Lung (tissue), 10 donors: ENCODE data around the gene SFTPA2. TPM values are rescaled to one million over a fixed set of nuclear protein-coding genes. Genes with fewer than 3 reads are reported as not detected.
"Not testable (repeated sequence)": the region's sequence is repeated elsewhere in the genome, so short reads cannot be mapped to it uniquely, and the experiment has no call there.

Source experiments
- ATAC-seq: fragments of 200-7000 bp; cut with Tn5 transposase; one replicate; pipeline ENCODE4 v1.9.1; 2020; ENCODE audit warnings: moderate number of reproducible peaks; ENCODE audit not compliant: insufficient read depth, low FRiP score
- DNase-seq, 3 donors: peaks; one replicate each; pipeline ENCODE4 v3.0.0-alpha.2; 2013 to 2017
- H3K27ac ChIP-seq, 2 donors: one replicate each; pipeline ENCODE4 v1.5.1; 2013; ENCODE audit warnings: mild to moderate bottlenecking in 2 of 2, moderate library complexity in 2 of 2, control low read depth in 1 of 2, inconsistent platforms in 1 of 2, low read depth in 1 of 2, low read length in 1 of 2
- H3K27me3 ChIP-seq, 3 donors: one replicate each; pipeline ENCODE4 v1.5.1; 2013; ENCODE audit warnings: low read length in 2 of 3; ENCODE audit not compliant: control insufficient read depth in 3 of 3, insufficient read depth in 3 of 3
- H3K36me3 ChIP-seq, 4 donors: one replicate each; pipeline ENCODE4 v1.5.1; 2013; ENCODE audit warnings: low read length in 4 of 4, mild to moderate bottlenecking in 1 of 4, moderate library complexity in 1 of 4; ENCODE audit not compliant: control insufficient read depth in 4 of 4, insufficient read depth in 4 of 4
- H3K4me1 ChIP-seq, 5 donors: one replicate each; pipeline ENCODE4 v1.5.1; 2013; ENCODE audit warnings: low read length in 5 of 5, mild to moderate bottlenecking in 2 of 5, moderate library complexity in 1 of 5; ENCODE audit not compliant: control insufficient read depth in 5 of 5, insufficient read depth in 5 of 5
- H3K4me3 ChIP-seq: one replicate; pipeline ENCODE4 v1.5.1; 2013; ENCODE audit warnings: mild to moderate bottlenecking, control low read depth, moderate library complexity
- H3K9ac ChIP-seq, 2 donors: one replicate each; pipeline ENCODE4 v1.5.1; 2013; ENCODE audit warnings: low read length in 2 of 2, control low read depth in 1 of 2; ENCODE audit not compliant: insufficient read depth in 1 of 2
- H3K9me3 ChIP-seq, 4 donors: one replicate each; pipeline ENCODE4 v1.5.1; 2013; ENCODE audit warnings: low read length in 3 of 4, mild to moderate bottlenecking in 1 of 4, moderate library complexity in 1 of 4; ENCODE audit not compliant: control insufficient read depth in 4 of 4, insufficient read depth in 3 of 4
- WGBS, 2 donors: extraction: QIAGEN DNeasy Blood & Tissue Kit; methylation state at CpG; one replicate each; pipeline ENCODE4 v1.1.7; 2013; 5-methylcytosine and 5-hydroxymethylcytosine counted together
- polyA plus RNA-seq, 2 donors: library from polyadenylated mRNA; stranded (reverse); fragments of 200-250 nt; gene quantifications; one replicate each; pipeline ENCODE4 v1.2.1, GENCODE V29; 2013
- total RNA-seq, 2 donors: library from RNA; depleted of rRNA in 1 of 2; stranded (reverse); fragments of >200 nt in 1 of 2; gene quantifications; one replicate each; pipeline ENCODE4 v1.2.1, GENCODE V29; 2014 to 2021
- donor health status: Bipolar disorder and iron deficiency.
- donor health status: healthy.
- donor health status: DM: yes; HTN: yes; CAD: no.

The SFTPA2 gene
- total and polyA plus RNA-seq, 4 donors = 921 to 22,611 (median 6,062) TPM

DNA sequence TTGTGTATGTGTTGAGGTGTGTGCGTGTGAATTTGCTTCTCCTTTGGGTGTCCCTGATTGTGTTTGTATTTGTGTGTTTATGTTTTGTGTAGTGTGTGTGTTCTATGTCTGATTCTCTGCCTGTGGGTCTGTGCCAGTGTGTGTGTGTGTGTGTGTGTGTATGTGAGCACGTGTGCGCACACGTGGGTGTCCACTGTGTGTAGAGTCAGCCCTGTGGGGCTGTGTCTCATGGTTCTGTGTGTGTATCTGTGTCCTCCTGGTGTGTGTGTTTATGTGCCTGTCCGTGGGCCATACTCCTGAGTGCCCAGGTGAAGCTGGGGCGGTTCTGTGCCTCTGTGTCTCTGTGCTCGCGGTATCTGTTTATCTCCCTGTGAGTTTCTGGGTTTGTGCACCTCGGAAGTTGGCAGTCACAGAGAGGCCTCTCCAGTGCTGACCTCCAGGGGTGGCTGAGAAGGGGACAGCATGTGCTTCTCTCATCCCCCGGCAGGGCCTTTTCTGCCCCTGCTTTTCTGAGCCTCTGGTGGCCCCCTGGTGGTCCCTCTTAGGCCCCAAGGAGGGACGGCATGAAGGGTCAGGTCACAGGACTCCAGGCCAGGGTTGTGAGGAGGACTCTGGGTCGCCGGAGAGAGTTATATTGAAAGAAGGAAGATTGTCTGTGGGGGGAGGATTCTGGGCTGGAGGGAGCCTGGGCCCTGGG is 36.9 kb downstream of the SFTPA2 start:
- 87 to 89% methylated on average over 8 to 10 of the region's 13 CpGs for WGBS, 2 donors
- H3K27me3 ChIP-seq, H3K4me3 ChIP-seq, H3K36me3 ChIP-seq, H3K9ac ChIP-seq, H3K27ac ChIP-seq, H3K9me3 ChIP-seq, H3K4me1 ChIP-seq, DNase-seq, ATAC-seq: not testable (repeated sequence)

DNA sequence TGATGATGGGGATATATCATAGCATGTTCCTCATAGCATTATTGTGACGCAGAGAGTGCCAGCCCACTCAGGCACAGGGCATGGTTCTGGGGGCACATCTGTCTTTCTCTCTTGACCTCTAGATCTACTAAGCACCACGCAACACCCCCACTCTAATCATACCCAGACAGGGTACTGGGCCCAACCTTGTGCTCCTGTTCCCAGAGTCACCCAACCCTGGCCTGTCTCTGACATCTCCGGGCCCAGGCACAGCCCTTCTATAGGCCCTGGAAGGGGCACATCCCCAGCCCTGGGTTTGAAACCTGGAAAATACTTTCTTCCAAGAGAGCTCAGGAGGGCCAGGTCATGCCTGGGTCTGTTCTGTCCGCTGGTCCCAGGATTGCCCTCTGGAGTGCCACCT is 37.7 kb downstream of the SFTPA2 start:
- not testable (repeated sequence) for H3K4me1 ChIP-seq, H3K36me3 ChIP-seq, H3K27ac ChIP-seq, H3K27me3 ChIP-seq, H3K9me3 ChIP-seq, ATAC-seq, DNase-seq, H3K9ac ChIP-seq, H3K4me3 ChIP-seq
- WGBS, 2 donors = 94 to 97% methylated on average over 2 to 3 of the region's 4 CpGs

DNA sequence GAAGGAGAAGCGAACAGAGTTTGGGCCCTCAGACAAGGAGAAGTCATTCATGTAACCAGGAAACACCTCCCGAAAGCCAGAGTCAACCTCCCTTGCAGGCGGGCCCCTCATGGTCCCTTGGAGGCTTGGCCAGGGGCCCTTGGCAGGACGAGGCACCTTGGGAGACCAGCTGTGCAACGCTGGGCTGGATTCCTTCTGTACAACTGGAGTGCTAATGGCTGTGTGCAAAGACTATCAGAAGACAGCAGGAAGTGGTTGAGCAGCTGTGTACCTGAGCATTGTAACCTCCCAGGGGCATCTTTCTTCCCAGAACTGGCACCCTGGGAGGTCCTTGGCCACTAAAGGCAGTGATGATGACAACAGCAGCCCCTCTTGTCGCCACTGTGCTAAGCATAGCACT is 38.5 kb downstream of the SFTPA2 start:
- not testable (repeated sequence) for H3K27me3 ChIP-seq, H3K4me1 ChIP-seq, H3K9ac ChIP-seq, H3K36me3 ChIP-seq, ATAC-seq, H3K27ac ChIP-seq, H3K9me3 ChIP-seq, H3K4me3 ChIP-seq, DNase-seq
- 81 to 89% methylated on average over 6 of the region's 6 CpGs for WGBS, 2 donors

GRCh38 chr10:79517567-79517966 is 42.6 kb downstream of the SFTPA2 start:
- not testable (repeated sequence) for DNase-seq, H3K9ac ChIP-seq, H3K4me1 ChIP-seq, H3K27ac ChIP-seq, ATAC-seq, H3K36me3 ChIP-seq, H3K4me3 ChIP-seq, H3K9me3 ChIP-seq, H3K27me3 ChIP-seq
- 40 to 45% methylated on average over 1 to 2 of the region's 4 CpGs for WGBS, 2 donors

GRCh38 chr10:79516532-79517205 is 43.5 kb downstream of the SFTPA2 start:
- H3K36me3 ChIP-seq, H3K4me3 ChIP-seq, H3K4me1 ChIP-seq, ATAC-seq, H3K9ac ChIP-seq, H3K27ac ChIP-seq, H3K27me3 ChIP-seq, H3K9me3 ChIP-seq: not testable (repeated sequence)
- WGBS, 2 donors = 51 to 66% methylated on average over 4 to 5 of the region's 7 CpGs
- DNase-seq = peak in 2 of 3 donors; percentile 39 to 56

- not testable (repeated sequence) for H3K4me3 ChIP-seq, H3K9me3 ChIP-seq, DNase-seq, H3K4me1 ChIP-seq, H3K27me3 ChIP-seq, H3K27ac ChIP-seq, H3K36me3 ChIP-seq, ATAC-seq, H3K9ac ChIP-seq
- 96 to 97% methylated on average over 15 of the region's 17 CpGs for WGBS, 2 donors
These were observed 48.2 kb downstream of the SFTPA2 start, which contains the start of gene EIF5AL1 for GRCh38 chr10:79511891-79512583. TSS of gene EIF5AL1 (plus strand) at chr10:79512533. CDS start at chr10:79512650, 117 bp downstream.

DNA sequence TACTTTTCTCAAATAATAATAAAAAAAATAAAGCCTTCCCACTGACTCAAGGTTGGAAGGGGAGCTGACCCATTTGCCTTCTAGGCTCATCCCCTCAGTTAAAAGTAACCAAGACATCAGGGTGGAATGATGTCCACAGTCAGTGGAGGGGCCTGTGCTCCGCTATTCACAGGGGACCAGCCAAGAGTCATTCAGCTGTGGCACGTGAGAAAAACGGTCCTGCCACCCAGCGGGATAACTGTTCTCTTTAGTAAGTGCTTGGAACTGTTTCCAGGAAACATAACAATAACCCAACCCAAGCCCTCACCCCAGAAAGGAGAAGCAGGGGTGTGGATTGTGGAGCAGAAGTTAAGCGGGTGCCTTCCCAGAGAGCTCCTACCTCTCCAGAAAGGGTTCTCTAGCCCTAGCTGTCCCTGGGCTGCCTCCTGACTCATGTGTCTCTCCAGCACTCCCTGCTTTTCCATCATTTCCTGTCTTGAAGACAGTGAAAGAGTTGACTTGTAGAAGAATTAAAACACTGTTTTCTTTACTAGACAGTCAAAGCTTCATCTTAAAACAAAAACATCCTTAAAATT is 50.2 kb downstream of the SFTPA2 start:
- ATAC-seq, H3K27me3 ChIP-seq, H3K9me3 ChIP-seq, H3K36me3 ChIP-seq, DNase-seq, H3K4me3 ChIP-seq, H3K27ac ChIP-seq, H3K9ac ChIP-seq, H3K4me1 ChIP-seq: not testable (repeated sequence)
- WGBS, 2 donors = 47 to 70% methylated on average over 2 to 4 of the region's 5 CpGs
